NCI-H2227 treated with DMSO at 0.1 percent for 48 hours (cell line): ENCODE measurements around the gene POLA1.

Source experiments
- DNase-seq: peaks from one replicate; lab custom pipeline; 2025; lab: John Stamatoyannopoulos, UW

POLA1 gene

GRCh38 chrX:25028726-25029125 lies 335.0 kb downstream of the POLA1 start:
- no peak for DNase-seq

GRCh38 chrX:25029288-25029825 lies 335.6 kb downstream of the POLA1 start:
- no peak for DNase-seq

GRCh38 chrX:25034889-25035288 lies 341.2 kb downstream of the POLA1 start:
- no peak for DNase-seq

GRCh38 chrX:25039036-25039435 lies 345.3 kb downstream of the POLA1 start:
- no peak for DNase-seq

- DNase-seq: no peak
Observed at GRCh38 chrX:25043192-25043591, 349.5 kb downstream of the POLA1 start.
